Endothelial cell of umbilical vein (primary cell): ENCODE results near the gene CIRBP. TPM values are rescaled to one million over a fixed set of nuclear protein-coding genes. Genes with fewer than 3 reads are reported as not detected.

Experiments
- BruUV-seq: library from RNA; stranded (reverse); fragments of 400-500 nt; replicated peaks from 2 replicates; lab custom pipeline; 2021; lab: Mats Ljungman, UMichigan
- CTCF ChIA-PET: fragments of 300-600, 350-600 bp; sonication (Branson Sonifier 250); formaldehyde crosslinking; loops from one replicate; lab custom pipeline; 2021; ENCODE audit warnings: antibody characterized with exemption, inconsistent platforms; lab: Charles Lee
- POLR2A ChIA-PET: fragments of 300-600, 350-600 bp; sonication (Branson Sonifier 250); formaldehyde crosslinking; loops from one replicate; lab custom pipeline; 2021; ENCODE audit warnings: antibody characterized with exemption, inconsistent platforms; lab: Charles Lee
- DNase-seq: peaks from one replicate; pipeline ENCODE4 v3.0.0-alpha.2; 2011; ENCODE audit warnings: low read depth, low spot score
- FAIRE-seq: peaks from 2 replicates; lab custom pipeline; 2011; peaks lifted over from hg19 to GRCh38; lab: Jason Lieb, UNC
- H2AFZ ChIP-seq: 2 replicates; pipeline ENCODE4 v1.6.0; 2012; ENCODE audit warnings: low read depth, low read length, control low read depth, inconsistent platforms
- H3K27ac ChIP-seq: 2 replicates; pipeline ENCODE4 v1.5.1; 2011; ENCODE audit warnings: low read depth, mild to moderate bottlenecking, control low read depth, low read length, moderate library complexity; ENCODE audit not compliant: insufficient read depth
- H3K27me3 ChIP-seq, 2 experiments: 2 replicates each; pipeline versions ENCODE4 v1.6.0 to v1.6.1; 2011; ENCODE audit warnings: low read length in 2 of 2, mixed read lengths in 1 of 2; ENCODE audit not compliant: control insufficient read depth in 2 of 2, insufficient read depth in 2 of 2
- H3K36me3 ChIP-seq, 2 experiments: 2 replicates in 1 of 2; 3 replicates in 1 of 2; pipeline ENCODE4 v1.5.1; 2011; ENCODE audit warnings: low read length in 2 of 2, mild to moderate bottlenecking in 1 of 2, moderate library complexity in 1 of 2; ENCODE audit not compliant: control insufficient read depth in 2 of 2, insufficient read depth in 2 of 2; ENCODE audit errors: extremely low read depth in 1 of 2
- H3K4me1 ChIP-seq: 3 replicates; pipeline ENCODE4 v1.5.1; 2011; ENCODE audit warnings: mild to moderate bottlenecking, low read length; ENCODE audit not compliant: control insufficient read depth, insufficient read depth; ENCODE audit errors: extremely low read depth
- H3K4me2 ChIP-seq: 2 replicates; pipeline ENCODE4 v1.6.1; 2011; ENCODE audit warnings: low read length, control low read depth, mixed read lengths; ENCODE audit not compliant: insufficient read depth
- H3K4me3 ChIP-seq, 3 experiments: fragments of 200-600 bp in 1 of 3; sonication (generic), shearing (Covaris generic) in 1 of 3; replicated peaks in 1 of 3; 2 replicates each; pipeline ENCODE4 v1.5.1; 2011 to 2016; ENCODE audit warnings: control low read depth in 3 of 3, low read length in 3 of 3, mild to moderate bottlenecking in 2 of 3, inconsistent platforms in 1 of 3, low read depth in 1 of 3, moderate library complexity in 1 of 3; ENCODE audit not compliant: insufficient read depth in 1 of 3
- H3K79me2 ChIP-seq: 2 replicates; pipeline ENCODE4 v1.6.0; 2012; ENCODE audit warnings: low read length, inconsistent platforms; ENCODE audit not compliant: control insufficient read depth, insufficient read depth
- H3K9ac ChIP-seq: replicated peaks from 2 replicates; pipeline ENCODE3; 2011; ENCODE audit warnings: low read length, control low read depth; ENCODE audit not compliant: insufficient read depth; ENCODE audit errors: extremely low read depth
- H3K9me1 ChIP-seq: replicated peaks from 3 replicates; pipeline ENCODE4 v1.6.0; 2011; ENCODE audit warnings: mild to moderate bottlenecking, low read length; ENCODE audit not compliant: control insufficient read depth, insufficient read depth; ENCODE audit errors: extremely low read depth
- H3K9me3 ChIP-seq: replicated peaks from 2 replicates; pipeline ENCODE4 v1.5.1; 2012; ENCODE audit warnings: low read length, inconsistent platforms; ENCODE audit not compliant: control insufficient read depth, insufficient read depth
- H4K20me1 ChIP-seq: replicated peaks from 2 replicates; pipeline ENCODE3; 2011; ENCODE audit warnings: mild to moderate bottlenecking, low read length; ENCODE audit not compliant: control insufficient read depth, insufficient read depth; ENCODE audit errors: extremely low read depth
- CTCF ChIP-seq, 2 donors: IDR thresholded peaks; 1 replicate in 1 of 2; 2 replicates in 1 of 2; pipeline ENCODE4 v1.5.1; 2011; ENCODE audit warnings: low read length in 2 of 2, mild to moderate bottlenecking in 2 of 2, moderate library complexity in 2 of 2, control low read depth in 1 of 2, inconsistent platforms in 1 of 2, low read depth in 1 of 2; ENCODE audit not compliant: insufficient read depth in 1 of 2; ENCODE audit errors: extremely low read depth in 1 of 2
- EZH2 ChIP-seq: IDR thresholded peaks from 2 replicates; pipeline ENCODE4 v1.6.1; 2012; ENCODE audit warnings: borderline replicate concordance, low read depth, mild to moderate bottlenecking, moderate library complexity, low read length, inconsistent platforms; ENCODE audit not compliant: severe bottlenecking
- FOS ChIP-seq: IDR thresholded peaks from 2 replicates; pipeline ENCODE4 v1.6.1; 2011; ENCODE audit warnings: mild to moderate bottlenecking, low read length, moderate library complexity, borderline replicate concordance; ENCODE audit not compliant: insufficient read depth
- GATA2 ChIP-seq: IDR thresholded peaks from 2 replicates; pipeline ENCODE4 v1.7.0; 2011; ENCODE audit warnings: low read depth, mild to moderate bottlenecking, moderate library complexity, mixed read lengths, low read length; ENCODE audit not compliant: insufficient read length, insufficient read depth
- JUN ChIP-seq: IDR thresholded peaks from 2 replicates; pipeline ENCODE4 v1.6.1; 2011; ENCODE audit warnings: borderline replicate concordance, low read depth; ENCODE audit not compliant: insufficient read length, insufficient read depth
- MAX ChIP-seq: IDR thresholded peaks from 2 replicates; pipeline ENCODE4 v1.6.1; 2011; ENCODE audit not compliant: insufficient read depth, insufficient read length
- MYC ChIP-seq: IDR thresholded peaks from one replicate; pipeline ENCODE4 v1.6.1; 2011; ENCODE audit warnings: mild to moderate bottlenecking, low read depth, low read length
- POLR2A ChIP-seq: IDR thresholded peaks from 2 replicates; pipeline ENCODE4 v1.6.1; 2012; ENCODE audit warnings: low read depth, mild to moderate bottlenecking, control low read depth, low read length
- POLR2AphosphoS5 ChIP-seq: IDR thresholded peaks from 2 replicates; pipeline ENCODE4 v1.6.1; 2012; ENCODE audit warnings: low read depth, mild to moderate bottlenecking, control low read depth, low read length, moderate library complexity; ENCODE audit not compliant: insufficient read depth
- dilution Hi-C: fragments of 300-500 bp; cut with MboI; formaldehyde crosslinking; loops from one replicate; pipeline ENCODE4 v1.15.0; 2019; ENCODE audit warnings: low sequenced_read_pairs; ENCODE audit not compliant: extremely low pct_ligation_motif_present
- intact Hi-C: fragments of 100-400 bp; cut with micrococcal nuclease; formaldehyde crosslinking; loops from one replicate; pipeline ENCODE4 v1.10.0; 2022
- polyA plus RNA-seq, 4 experiments: library from polyadenylated mRNA; depleted of rRNA in 3 of 4; stranded (reverse) in 3 of 4; unstranded in 1 of 4; fragments of >200 nt; gene quantifications; 2 replicates each; pipeline versions ENCODE4 v1.2.1 to v1.2.3, GENCODE V29; 2011 to 2012; ENCODE audit warnings: missing spikeins in 1 of 4
- total RNA-seq: library from RNA; stranded (reverse); gene quantifications from 2 replicates; pipeline ENCODE4 v1.2.3, GENCODE V29; 2021

CIRBP gene
- total and polyA plus RNA-seq, 2 donors (not counting 3 experiments of a cell fraction or from before 2014, with no cell fraction given), result 225 to 439 TPM

GRCh38 chr19:1258707-1259205, 10.4 kb upstream of the CIRBP start:
- H3K9me1 ChIP-seq, result no peaks in the 10 kb centered on the region
- H2AFZ ChIP-seq, result no peak overlapping the region
- H3K36me3 ChIP-seq, result peaks cover 29 to 30% of the 10 kb centered on the region in 2 experiments
- peaks cover 53% of the 10 kb centered on the region for H3K4me1 ChIP-seq
- intact Hi-C loops (no loop called here), dilution Hi-C loops (no loop called here)
- peak overlapping the region; percentile 41 for H3K9ac ChIP-seq
- H3K79me2 ChIP-seq, result peaks cover 31% of the 10 kb centered on the region
- ChIA-PET CTCF (interaction anchor here (7.8 kb wide), 1 partner anchor 14 kb away, joined by 63 read pairs; no protein-coding TSS in a partner anchor), POLR2A (interaction anchor here (0.6 to 3.4 kb wide), 2 partner anchors 8 to 10 kb away, joined by 5 to 19 read pairs; partner anchors contain the start of gene CIRBP)
- DNase-seq (no peak), FAIRE-seq (peak; percentile 12)
- TF ChIP-seq GATA2, result no peak
- no peak for TF ChIP-seq POLR2AphosphoS5
- TF ChIP-seq EZH2, result no peak
- TF ChIP-seq MAX, result no peak
- no peak for TF ChIP-seq CTCF (IDR thresholded peaks at IDR 0.05; ENCODE audit: extremely low read depth in 1 of 2, insufficient read depth in 1 of 2, low read depth in 1 of 2, low read length in 2 of 2)
- TF ChIP-seq POLR2A, result no peak
- TF ChIP-seq FOS, result no peak
- TF ChIP-seq MYC, result no peak
- no peak for TF ChIP-seq JUN
- H3K27me3 ChIP-seq, result no peaks in the 10 kb centered on the region
- no TSS peak for BruUV-seq
- H3K4me3 ChIP-seq, result no peak overlapping the region
- no peak overlapping the region for H3K4me2 ChIP-seq
- H4K20me1 ChIP-seq, result no peaks in the 10 kb centered on the region
- H3K27ac ChIP-seq, result peak overlapping the region; percentile 61
- H3K9me3 ChIP-seq, result no peaks in the 10 kb centered on the region
